ENCODE measurements around the gene MYOC. TPM values are rescaled to one million over a fixed set of nuclear protein-coding genes. Genes with fewer than 3 reads are reported as not detected.
A peak's percentile ranks its signal among the peaks of the same experiment; 100 is the strongest.

Gene MYOC
- total RNA-seq, 1 donor from 2014 or later: not detected

DNA sequence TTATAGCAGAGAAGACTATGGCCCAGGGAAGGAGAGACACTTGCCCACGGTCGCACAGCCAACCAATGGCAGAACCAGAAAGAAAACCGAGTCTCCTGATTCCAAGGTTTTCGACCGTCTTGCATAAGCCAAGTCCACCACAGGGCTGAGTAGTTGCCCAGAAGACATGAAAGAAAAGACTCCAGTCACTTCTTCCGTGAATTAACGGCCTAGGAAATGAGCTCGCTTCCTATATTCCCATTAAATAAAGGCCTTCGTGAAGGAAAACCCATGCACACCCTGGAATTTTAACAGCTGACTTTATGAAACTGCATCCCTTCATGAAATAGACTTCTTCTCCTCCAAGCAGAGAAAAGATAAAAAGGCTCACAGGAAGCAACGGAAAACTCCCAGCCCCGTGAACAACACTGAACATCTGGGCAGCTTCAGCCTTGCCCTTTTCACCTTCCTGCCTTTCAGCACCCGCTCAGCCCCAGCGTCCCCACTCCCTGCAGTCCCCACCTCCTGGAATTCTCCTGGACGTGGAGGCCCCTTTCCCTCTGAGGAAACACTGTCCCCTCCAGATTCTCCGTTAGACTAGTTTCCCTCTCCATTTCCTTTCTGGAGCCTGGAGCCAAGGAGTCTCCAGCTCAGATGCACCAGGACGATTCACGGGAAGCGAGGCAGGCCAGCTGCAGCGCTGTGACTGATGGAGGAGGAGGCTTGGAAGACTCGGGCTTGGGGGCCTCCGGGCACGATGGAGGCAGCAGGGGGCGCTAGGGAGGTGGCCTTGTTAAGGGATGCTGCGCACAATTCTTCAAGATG, 2.7 kb upstream of the MYOC start:
- H3K4me1 Mint-ChIP-seq (ENCODE audit: unreplicated experiment): peaks cover 30% of the 10 kb centered on the region
- peak overlapping the region; percentile 52 for H3K4me3 Mint-ChIP-seq
- H3K27me3 Mint-ChIP-seq: no peaks in the 10 kb centered on the region
- peaks cover 3% of the 10 kb centered on the region for H3K9me3 Mint-ChIP-seq
- DNase-seq (ENCODE audit: extremely low spot score, unreplicated experiment): peak; percentile 75
- peak overlapping the region; percentile 12 for H3K27ac Mint-ChIP-seq
- TF ChIP-seq, protein P1, sequence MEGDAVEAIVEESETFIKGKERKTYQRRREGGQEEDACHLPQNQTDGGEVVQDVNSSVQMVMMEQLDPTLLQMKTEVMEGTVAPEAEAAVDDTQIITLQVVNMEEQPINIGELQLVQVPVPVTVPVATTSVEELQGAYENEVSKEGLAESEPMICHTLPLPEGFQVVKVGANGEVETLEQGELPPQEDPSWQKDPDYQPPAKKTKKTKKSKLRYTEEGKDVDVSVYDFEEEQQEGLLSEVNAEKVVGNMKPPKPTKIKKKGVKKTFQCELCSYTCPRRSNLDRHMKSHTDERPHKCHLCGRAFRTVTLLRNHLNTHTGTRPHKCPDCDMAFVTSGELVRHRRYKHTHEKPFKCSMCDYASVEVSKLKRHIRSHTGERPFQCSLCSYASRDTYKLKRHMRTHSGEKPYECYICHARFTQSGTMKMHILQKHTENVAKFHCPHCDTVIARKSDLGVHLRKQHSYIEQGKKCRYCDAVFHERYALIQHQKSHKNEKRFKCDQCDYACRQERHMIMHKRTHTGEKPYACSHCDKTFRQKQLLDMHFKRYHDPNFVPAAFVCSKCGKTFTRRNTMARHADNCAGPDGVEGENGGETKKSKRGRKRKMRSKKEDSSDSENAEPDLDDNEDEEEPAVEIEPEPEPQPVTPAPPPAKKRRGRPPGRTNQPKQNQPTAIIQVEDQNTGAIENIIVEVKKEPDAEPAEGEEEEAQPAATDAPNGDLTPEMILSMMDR (conservative IDR thresholded peaks at IDR 0.05): peak; percentile 77
- no peaks in the 10 kb centered on the region for H3K36me3 Mint-ChIP-seq

DNA sequence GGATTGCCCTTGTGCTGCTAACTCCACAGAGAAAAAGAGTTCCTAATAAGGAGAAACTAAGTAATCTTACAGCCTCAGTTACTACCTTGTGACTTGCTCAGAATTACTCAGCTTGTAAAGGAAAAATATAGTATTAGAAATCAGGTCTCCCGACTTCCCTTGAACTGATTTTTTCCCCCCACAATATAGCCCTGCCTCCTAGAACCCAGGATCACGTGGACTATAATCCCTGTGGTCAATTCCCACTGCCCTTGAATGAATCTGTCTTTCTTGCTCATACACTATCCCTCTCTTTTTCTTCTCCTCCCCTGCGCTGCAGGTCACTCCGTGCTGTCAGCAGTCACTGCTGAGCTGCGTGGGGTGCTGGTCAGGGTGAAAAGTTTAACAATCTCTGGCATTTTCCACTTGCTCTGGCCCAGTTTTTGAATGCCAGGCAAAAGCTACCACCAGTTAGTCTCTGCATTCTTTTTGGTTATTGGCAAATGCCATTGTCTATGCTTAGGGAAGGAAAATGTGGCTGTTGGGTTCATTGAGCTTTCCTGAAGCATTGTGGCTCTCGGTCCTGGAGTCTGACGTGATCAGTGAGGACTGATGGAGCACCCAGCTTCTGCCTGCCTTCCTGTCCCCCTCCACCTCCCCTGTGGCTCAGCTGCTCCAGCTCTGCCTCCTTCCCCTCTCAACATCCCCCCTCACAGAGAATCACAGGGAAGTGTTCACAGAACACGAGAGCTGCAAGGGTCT, 1.9 kb upstream of the MYOC start:
- Mint-ChIP-seq H3K9me3 (peaks cover 3% of the 10 kb centered on the region), H3K27ac (peak overlapping the region; percentile 12)

DNA sequence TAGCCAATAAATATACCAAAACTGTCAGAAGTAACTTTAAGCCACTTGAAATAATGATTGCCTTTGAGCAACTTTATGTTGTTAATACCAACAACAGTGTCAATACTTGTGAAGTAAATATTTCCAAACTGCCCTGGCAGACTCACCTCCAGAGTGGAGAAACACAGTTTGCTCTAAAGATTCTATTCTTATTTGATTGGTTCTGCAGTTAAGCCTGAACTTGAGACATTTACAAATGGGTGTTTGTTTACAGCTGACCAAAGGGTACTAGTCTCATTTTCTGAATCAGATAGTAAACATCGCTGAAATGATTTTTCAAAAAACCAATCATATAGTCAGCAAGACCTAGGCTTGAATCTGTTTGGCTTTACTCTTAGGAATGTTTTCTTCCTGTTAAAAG, 1.3 kb upstream of the MYOC start:
- H3K27me3 Mint-ChIP-seq: no peaks in the 10 kb centered on the region
- H3K27ac Mint-ChIP-seq: no peak overlapping the region
- peaks cover 3% of the 10 kb centered on the region for H3K9me3 Mint-ChIP-seq
- TF ChIP-seq, protein P1 (conservative IDR thresholded peaks at IDR 0.05): no peak
- H3K36me3 Mint-ChIP-seq: no peaks in the 10 kb centered on the region
- H3K4me3 Mint-ChIP-seq: peak overlapping the region; percentile 15
- peaks cover 30% of the 10 kb centered on the region for H3K4me1 Mint-ChIP-seq (ENCODE audit: unreplicated experiment)
- no peak for DNase-seq (ENCODE audit: extremely low spot score, unreplicated experiment)

More for the DNA sequence above, 1.9 kb upstream of the MYOC start:
- no peak for DNase-seq (ENCODE audit: extremely low spot score, unreplicated experiment)
- Mint-ChIP-seq H3K27me3 (no peaks in the 10 kb centered on the region), H3K4me1 (ENCODE audit: unreplicated experiment) (peaks cover 30% of the 10 kb centered on the region), H3K4me3 (peak overlapping the region; percentile 24), H3K36me3 (no peaks in the 10 kb centered on the region)
- TF ChIP-seq, protein P1 (conservative IDR thresholded peaks at IDR 0.05): no peak

DNA sequence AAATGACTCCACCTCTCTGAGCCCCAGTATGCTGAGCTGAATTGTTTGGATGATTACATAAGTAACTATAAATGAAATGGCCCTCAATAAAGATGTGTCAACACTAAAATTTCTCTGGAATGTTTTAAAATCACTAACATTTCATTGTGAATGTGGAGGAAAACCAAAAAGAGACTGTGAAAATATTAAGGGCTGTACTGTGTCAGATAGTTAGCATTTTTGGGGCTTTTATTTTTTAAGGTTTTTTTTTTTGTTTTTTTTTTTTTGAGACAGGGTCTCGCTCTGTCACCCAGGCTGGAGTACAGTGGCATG, 6.3 kb downstream of the MYOC start:
- Mint-ChIP-seq H3K36me3 (no peaks in the 10 kb centered on the region), H3K27me3 (peaks cover 4% of the 10 kb centered on the region), H3K27ac (no peak overlapping the region), H3K9me3 (no peaks in the 10 kb centered on the region), H3K4me1 (ENCODE audit: unreplicated experiment) (peaks cover 11% of the 10 kb centered on the region), H3K4me3 (no peak overlapping the region)
- no peak for DNase-seq (ENCODE audit: extremely low spot score, unreplicated experiment)
- TF ChIP-seq, protein P1 (conservative IDR thresholded peaks at IDR 0.05): no peak

DNA sequence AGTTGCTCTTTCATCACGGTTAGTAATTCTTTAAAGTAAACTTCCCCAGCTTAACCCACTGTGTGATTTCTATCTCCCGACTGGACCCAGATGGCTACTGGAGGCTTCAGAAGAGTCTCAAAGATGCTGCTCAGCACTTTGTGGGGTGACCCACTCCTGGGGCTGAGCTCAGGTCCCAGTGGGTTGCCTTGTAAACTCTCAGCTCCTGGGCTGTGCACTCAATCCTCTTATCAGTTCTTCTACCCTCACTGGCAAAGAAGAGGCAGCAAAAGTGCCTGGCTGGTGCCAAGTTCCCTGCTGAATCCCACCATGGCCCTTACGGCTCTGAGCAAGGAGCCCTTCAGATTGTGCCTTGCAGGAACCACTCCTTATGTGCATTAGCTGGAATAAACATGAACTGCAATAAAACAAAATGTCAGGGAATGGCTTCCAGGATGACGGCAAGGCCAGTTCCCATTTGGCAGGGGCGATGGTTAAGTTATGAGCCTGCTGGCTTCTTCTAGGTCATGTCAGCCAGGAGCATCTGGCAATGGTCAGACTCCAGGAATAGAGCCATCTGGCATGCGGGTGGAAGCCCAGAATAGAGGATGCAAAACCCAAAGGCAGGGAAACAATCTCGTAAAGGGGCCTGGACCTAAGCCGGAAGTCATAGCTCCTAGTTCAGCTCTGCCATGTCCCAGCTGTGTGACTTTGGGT, 6.8 kb downstream of the MYOC start:
- TF ChIP-seq, protein P1 (conservative IDR thresholded peaks at IDR 0.05): no peak
- no peaks in the 10 kb centered on the region for H3K36me3 Mint-ChIP-seq
- H3K4me1 Mint-ChIP-seq (ENCODE audit: unreplicated experiment): peaks cover 11% of the 10 kb centered on the region
- H3K4me3 Mint-ChIP-seq: no peak overlapping the region
- H3K27me3 Mint-ChIP-seq: peaks cover 4% of the 10 kb centered on the region
- DNase-seq (ENCODE audit: extremely low spot score, unreplicated experiment): no peak
- H3K27ac Mint-ChIP-seq: no peak overlapping the region
- H3K9me3 Mint-ChIP-seq: no peaks in the 10 kb centered on the region
